Measurements from ENCODE around the gene ABCG8.

The ABCG8 gene

DNA sequence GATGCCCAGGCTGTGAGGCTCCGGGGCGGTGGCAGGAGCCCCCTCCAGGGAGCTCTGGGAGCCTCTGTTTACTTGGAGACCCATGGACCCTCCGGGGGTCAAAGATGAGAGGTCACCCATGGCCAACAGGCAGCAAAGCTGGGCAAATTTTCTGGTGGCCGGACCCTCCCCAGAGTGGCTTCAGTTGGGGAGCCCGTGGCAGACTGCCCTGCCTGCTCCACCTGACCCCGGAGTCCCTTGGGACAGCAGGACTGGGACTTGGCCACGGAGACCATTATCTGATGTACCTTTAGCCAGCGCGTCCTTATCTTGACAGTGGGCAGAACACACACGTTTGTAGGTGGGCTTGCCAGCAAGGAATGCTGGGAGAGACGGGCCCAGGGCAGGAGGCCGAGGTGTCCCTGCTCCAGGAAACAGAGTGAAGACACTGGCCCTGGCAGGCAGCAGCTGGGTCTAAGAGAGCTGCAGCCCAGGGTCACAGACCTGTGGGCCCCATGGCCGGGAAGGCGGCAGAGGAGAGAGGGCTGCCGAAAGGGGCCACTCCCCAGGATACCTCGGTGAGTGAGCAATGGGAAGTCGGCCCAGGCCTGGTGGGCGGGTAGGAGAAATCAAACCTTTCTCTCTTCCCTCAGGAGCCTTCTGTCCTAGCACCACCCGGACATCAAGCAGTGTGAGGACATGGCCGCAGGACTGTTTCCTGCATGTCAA is at the start of gene ABCG8, which contains the start of gene ABCG5:
TSS of gene ABCG8 (plus strand) at position 412 of the 708 bp plus-strand sequence. CDS start at position 495, 83 bp downstream.
TSS of gene ABCG5 (minus strand) at position 280 of the 708 bp plus-strand sequence. CDS start at position 120, 160 bp downstream.
- no peak for DNase-seq

DNA sequence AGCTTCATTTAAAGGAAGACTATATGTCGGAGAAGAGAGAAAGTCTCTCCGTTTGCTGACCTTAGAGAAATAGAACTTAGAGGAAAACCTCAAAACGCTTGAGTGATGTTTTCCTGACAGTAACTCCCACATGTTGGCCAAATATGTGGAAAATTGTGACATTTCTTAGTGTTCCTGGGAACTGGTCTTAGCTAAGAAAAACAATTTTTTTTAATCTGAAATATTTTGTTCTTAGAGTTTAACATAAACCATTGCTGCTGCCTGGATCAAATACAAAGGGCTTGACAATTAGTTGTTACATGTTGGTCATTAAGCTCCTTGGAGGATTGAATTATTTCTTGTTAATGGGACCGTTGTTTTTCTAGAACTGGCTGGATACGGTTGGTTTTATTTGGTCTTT is 48.6 kb upstream of the ABCG8 start:
- DNase-seq: no peak

DNA sequence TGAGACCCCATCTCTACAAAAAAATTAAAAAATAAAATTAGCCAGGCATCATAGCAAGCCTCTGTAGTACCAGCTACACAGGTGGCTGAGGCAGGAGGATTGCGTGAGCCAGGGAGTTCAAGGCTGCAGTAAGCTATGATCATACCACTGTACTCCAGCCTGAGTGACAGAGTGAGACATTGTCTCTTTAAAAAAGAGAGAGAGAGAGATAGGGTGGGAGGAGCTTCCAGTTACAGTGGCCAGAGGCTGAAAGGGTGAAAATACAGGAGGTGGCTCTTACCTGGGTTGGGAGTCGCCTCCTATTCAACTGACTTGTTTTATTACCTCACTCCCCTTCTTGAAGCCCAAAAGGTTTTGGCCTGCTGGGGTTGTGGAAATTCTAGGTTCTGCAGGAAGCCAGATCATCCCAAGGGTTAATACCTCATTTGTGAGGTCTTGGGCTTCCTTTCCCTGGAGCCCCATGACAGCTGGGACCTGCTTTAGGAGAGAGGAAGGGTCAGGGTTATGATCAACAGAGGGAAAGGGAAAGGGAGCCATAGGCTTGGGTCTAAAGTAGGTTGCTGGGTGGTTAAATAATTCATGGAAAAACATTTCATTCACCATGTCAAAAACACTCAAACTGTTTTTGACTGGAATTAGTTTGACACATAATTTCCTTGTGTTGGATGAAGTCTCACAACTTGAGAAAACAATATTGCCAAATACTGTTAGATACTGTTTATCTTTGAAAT is 47.6 kb upstream of the ABCG8 start:
- no peak for DNase-seq

DNA sequence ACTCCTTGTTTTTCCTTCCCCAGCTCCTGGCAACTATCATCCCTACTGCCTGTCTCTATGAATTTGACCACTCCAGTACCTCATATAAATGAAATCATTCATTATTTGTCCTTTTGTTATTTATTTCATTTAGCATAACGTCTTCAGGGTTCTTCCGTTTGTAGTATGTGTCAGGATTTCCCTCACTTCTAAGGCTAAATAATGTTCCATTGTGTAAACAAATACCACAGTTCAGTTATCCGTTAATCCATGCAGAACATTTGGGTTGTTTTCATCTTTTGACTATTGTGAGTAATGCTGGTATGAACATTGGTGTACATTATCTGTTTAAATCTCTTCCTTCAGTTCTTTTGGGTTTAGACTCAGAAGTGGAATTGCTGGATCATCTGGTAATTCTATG is 46.1 kb upstream of the ABCG8 start:
- no peak for DNase-seq

DNA sequence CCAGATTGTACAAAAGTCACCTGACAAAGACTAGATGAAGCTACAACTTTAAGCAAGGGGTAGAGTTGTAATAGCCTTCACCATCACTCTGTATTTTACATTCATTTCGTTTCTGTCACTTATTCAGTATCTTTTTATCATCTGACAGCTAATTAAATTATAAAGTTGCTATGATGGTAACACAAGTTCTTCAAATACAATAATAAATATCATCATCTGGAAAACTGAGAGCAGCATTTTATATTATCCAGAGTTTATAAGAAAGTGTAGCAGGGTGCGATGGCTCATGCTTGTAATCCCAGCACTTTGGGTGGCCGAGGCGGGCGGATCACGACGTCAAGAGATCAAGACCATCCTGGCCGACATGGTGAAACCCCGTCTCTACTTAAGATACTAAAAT is 43.8 kb upstream of the ABCG8 start:
- DNase-seq: no peak

DNA sequence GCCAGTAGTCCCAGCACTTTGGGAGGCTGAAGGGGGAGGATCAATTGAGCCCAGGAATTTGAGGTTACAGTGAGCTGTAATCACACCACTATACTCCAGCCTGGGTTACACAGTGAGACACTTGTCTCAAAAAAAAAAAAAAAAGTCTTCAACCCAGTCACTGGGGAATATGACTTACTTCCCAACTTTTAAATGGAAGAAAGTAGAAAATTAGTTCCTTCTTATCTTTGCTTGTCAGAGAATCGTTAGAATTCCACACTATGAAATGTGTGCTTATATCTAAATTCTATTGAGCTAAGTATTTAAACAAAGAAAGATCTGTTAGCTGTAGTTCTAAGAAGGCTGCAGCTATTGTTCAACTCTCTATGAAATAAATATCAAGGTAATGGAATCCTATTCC is 42.6 kb upstream of the ABCG8 start:
- DNase-seq: no peak

DNA sequence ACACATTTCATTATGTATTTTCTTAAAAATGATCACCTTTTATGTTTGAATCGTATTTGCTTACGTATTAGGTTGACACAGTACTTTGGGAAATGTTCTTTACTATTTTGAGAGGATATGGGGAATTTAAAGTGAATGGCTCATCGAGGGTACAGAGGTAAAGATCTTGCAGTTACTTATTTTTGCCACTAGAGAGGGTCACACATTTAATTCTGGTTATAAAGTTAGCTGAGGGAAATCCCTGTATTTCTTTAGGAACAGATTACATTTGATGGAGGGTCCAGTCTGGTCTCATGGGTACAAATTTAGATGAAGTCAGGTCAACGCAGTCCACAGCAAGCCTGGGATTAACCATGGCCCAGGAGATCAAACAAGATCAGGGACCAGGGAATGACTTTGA is 40.5 kb upstream of the ABCG8 start:
- DNase-seq: no peak

DNA sequence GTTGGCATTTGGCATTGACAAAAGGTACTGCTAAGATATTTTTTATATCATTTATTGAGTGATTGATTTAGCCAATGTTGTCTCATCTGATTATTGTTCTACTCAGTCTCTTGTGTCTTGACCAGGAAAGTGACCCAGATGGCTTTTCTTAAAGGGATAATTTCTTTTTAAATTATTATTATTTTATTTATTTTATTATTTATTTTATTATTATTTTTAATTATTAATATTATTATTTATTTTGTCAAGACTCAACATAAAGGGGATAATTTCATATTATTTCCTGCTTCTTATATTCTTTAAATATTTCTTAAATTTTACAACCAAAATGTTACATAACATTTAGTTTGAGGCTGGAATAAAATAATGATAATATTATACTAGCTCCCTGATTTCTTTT is 37.9 kb upstream of the ABCG8 start:
- DNase-seq: no peak

DNA sequence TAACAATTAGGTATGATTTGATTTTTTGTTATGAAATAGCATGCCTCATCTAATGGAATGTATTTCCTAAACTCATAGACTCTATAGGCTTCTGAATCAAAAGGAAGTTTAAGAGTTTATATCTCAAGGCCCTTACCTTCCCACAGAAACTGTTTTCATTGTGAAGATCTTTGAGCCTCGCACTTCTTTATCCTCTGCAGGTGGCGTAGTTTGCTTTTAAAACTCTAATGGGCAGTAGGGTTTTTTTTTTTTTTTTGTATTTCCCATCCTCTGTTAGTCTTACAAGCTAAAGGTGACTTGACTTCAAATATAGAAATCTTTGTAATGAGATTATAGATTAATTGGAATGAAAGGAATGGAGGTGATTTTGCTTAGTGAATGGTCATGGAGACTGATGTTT is 36.6 kb upstream of the ABCG8 start:
- DNase-seq: no peak

DNA sequence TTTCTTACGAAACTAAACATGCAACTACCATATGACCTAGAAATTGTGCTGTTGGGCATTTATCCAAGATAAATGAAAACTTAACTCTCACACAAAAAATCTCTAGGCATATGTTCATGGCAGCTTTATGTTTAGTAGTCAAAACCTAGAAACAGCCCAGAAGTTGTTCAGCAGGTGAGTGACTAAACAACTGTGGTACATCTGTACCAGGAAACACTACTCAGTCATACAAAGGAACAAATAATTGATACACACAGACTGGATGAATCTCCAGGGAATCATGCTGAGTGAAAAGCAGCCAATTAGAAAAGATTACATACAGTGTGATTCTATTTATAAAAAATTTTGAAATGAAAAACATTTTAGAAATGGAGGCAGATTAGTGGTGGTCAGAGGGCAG is 35.7 kb upstream of the ABCG8 start:
- no peak for DNase-seq

DNA sequence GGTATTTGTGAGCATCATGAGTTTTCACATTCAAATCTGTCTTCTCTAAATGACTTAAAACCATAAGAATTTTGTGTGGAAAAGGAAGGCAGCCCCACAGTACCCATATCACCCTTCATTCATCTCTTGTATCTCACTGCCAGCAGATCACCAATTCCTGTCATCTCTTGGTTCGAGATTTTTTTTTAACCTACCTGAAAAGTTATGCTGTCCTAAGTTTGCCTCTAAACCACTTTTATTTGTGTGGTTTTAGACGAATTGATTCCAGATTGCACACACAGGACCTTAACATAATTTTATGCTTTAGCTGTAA is 32.1 kb upstream of the ABCG8 start:
- DNase-seq: no peak

DNA sequence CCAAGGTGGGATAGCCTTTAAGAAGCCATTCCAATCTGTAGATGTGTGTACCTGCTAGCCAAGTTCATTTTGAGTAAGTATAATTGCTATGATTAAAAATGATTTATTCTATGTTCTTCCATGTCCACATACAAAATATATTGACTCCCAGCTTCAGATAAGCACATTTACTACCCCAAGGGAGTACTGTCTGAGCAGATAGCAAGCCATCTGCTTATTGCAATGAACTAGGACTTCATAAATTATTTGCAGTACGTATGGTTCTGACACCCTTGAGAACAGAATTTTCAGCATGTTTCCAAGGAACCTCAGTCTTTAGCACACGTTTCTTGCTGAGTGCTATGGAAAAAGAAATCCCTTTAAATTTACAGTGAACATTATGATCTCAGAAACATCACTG is 28.3 kb upstream of the ABCG8 start:
- no peak for DNase-seq

DNA sequence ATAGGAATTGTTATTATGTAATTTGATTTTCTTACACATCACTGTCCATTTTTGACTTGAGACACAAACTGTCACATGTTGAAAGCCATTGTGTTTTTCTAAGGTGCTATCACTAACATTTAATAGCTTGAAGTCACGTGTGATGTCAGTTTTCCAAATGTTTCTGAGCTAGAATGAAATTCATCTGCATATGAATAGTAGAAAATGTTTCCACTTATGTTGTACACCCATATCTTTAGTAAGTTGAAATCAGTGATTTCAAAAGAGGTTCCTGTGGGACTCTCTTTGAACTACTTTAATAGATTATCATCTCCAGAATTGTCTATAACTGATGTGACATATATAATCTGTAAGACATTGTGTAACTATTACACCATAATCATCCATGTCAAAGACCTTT is 27.9 kb upstream of the ABCG8 start:
- no peak for DNase-seq

DNA sequence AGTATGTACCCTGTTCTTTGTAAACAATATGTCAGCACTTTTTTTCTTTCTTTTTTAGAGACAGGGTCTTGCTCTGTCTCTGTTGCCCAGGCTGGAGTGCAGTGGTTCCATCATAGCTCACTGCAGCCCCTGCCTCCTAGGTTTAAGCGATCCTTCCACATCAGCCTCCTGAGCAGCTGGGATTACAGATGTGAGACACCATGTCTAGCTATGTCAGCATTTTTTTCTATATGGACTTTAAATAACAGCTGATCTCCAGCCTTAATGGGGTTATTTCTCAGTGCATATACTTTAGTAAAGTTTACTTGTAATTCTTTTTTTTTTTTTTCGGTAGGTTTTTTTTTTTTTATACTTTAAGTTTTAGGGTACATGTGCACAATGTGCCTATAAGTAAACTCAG is 26.8 kb upstream of the ABCG8 start:
- no peak for DNase-seq

DNA sequence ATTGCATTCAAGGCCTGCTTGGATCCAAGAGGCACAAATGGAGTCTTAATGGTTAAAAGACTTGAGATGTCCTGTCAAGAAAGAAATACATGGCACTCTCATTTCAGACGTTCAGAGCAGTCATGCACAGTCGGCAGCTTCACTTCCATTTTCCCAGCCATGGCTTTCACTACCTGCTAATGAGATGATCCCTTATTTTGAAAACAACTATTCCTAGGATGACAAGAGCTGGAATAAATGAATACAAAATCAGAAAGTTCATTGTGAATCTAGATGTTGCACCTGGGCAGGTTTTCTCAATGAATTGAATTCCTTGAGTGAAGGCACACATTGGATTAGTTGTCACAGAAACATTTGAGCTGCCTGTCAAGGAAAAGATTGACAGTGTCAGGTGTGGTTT is 25.8 kb upstream of the ABCG8 start:
- no peak for DNase-seq

DNA sequence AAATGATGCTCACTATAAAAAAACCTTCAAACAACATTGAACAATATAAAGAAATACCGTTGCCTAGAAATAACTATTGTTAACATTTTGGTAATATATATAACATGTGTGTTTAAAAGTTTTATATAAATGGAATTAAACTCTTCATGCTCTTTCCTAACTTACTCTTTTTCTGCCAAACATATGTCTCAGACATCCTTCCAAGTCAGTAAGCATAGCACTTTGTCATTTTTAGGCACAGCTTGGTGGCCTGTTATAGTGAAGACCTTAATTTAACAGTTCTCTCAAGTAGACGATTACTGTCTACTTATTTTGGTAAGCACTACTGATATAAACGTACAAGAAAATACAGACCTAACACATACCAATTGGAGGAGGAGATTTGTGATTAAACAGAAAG is 24.1 kb upstream of the ABCG8 start:
- DNase-seq: no peak

DNA sequence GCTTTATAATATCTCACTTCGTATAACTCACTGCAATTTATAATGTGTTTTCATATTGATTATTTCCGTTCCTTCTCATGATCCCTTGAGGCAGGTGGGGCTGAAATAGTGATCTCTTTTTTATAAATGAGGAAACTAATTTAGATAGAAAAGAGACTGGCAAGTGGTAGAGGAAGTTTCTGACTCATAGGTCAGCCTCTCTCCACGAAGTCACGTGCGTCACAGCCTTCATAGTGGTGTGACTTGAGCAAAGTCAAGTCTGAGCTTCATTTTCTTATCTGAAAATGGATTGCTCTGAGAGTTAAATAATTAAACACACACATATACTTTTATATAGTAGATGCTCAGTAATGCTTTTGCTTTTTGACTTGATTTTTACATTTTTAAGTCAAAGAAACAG is 20.0 kb upstream of the ABCG8 start:
- DNase-seq: no peak

DNA sequence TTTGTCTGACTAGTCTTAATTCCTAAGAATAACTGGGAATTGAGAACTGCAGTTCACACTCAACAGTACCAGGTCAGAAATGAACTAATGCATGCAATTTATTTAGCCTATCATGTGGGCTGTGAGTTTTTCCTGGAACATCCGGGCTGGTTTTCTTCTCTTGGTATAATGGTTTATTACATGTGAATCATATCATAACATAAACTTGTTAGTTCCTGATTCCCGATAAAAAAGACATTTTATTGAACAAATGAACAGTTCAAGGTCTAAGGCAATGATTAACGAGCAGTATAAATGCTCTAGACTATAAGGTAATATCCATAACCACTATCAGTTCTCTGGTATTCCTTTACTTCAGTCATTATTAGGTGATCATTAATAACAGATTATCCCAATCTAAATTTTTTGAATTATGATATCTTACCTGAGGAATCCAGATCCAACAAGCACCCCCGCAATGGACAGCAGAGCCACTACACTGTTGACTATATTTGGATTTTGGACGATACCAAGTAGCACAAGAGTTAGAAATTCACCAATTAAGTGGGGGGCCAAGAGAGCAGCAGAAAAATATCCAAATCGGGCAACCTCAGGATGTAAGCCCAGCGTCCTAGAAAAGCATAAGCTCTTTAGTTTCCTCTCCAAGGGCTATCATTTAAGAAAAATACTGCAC is 19.1 kb upstream of the ABCG8 start:
- DNase-seq: no peak

DNA sequence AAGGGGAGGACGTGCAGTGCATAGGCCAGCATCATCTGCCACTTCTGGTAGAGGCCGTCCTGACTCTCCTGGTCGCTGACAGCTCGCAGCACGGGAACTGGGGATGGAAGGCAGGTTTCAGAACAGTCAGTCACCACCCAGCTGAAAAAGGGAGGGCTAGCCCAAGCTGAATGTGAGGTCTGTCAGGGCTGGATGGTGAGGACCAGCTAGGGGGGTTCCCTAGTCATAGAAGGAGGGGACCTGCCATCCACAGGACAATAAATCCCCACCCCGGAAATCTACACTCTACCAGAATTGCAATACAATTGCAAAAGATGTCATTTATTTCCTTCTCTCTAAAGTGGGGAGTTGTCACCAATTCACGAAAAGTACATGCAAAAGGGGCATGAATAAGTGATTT is 15.9 kb upstream of the ABCG8 start:
- no peak for DNase-seq

DNA sequence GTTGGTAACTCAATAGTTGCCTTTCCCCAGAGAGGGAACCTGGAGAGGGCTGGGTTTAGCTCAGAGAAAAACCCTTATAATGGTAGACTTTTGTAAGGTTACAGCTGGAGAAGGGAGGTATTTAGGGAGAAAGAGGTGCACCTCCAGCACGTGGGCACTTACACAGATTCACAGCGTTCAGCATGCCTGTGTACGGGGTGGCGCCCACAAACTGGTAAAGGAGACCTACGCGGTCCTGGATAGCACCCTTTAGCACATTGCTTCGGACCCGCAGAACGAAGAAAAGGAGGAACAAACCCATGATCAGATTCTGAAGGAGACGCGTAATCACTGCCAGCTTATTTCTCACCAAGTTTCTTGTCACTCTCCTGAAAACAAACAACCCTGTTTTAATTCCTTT is 15.0 kb upstream of the ABCG8 start:
- DNase-seq: no peak

DNA sequence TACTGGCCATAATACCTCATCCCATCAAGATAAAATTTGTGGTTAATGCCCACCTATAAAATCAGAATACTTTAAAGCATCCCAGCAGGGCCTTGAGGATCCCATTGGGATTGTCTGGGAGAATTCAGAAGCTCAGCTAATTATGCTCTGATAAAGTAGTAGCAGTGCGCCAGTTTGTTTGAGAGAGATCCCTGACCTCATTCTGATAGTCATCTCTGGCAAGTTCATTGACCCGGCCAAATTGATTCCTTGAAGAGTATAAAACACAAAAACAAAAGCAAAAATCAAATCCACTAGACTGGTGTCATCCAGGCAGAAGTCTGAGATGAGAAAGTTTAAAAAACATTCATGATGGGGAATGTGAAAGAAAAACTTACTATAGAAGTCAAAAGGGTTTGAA is 14.3 kb upstream of the ABCG8 start:
- no peak for DNase-seq

DNA sequence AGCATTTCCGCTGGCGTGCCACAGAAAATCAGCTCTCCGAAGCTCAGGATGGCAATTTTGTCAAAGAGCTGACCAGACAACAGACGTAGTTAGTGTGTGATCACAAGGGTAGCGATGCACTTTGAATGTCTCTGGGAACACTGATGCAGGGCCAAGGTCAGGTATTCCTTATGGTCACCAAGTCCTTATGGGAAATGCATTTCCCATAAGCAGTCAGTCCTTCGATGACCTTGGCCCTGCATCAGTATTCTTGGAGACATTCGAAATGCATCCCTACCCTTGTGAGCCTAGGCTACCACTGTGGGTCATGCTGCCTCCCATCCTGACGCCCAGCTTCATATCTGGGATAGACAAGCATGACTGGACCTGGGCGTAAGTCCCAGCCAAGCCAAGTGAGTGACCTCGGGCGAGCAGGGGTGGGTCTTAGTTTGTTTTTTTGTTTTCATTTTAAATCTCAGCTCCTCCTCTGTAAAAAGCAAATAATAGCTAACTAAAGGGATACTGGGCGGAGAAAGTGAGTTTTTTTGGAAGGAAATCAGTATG is 13.7 kb upstream of the ABCG8 start:
- DNase-seq: no peak

DNA sequence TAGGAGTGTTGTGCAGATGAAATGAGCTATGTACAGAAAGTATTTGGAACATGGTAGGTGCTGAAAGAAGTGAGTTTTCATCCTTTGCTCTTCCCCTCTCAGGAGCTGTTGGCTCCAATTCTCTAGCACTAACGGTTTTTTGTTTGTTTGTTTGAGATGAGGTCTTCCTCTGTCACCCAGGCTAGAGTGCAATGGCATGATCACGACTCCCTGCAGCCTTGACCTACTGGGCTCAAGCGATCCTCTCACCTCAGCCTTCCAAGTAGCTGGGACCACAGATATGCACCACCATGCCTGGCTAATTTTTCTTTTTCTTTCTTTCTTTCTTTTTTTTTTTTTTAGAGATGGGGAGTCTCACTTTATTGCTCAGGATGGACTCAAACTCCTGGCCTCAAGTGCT is 12.9 kb upstream of the ABCG8 start:
- DNase-seq: no peak
